ENCODE measurements around the gene SSH3.
"Not testable (repeated sequence)": the region's sequence is repeated elsewhere in the genome, so short reads cannot be mapped to it uniquely, and the experiment has no call there.

The SSH3 gene

DNA sequence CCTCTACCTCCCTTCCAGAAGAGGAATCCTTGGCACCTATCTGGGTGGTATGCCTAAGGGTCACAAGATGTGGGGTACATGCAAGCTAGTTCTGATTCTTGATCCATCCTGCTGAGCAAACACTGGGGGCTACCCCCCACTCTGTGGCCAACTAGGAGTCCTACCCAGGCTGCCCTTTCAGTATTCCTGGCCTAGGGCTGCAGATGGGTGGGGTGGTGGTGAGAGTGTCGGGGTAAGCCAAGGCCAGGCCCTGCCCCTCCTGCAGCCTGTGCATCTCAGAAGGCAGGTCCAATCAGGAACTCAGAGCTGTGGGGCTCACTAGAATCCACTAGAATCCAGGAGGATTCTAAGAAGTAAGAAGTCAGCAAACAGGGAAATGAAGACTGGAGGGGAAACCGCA lies 10.9 kb downstream of the SSH3 start:
- DNase-seq: no peak

DNA sequence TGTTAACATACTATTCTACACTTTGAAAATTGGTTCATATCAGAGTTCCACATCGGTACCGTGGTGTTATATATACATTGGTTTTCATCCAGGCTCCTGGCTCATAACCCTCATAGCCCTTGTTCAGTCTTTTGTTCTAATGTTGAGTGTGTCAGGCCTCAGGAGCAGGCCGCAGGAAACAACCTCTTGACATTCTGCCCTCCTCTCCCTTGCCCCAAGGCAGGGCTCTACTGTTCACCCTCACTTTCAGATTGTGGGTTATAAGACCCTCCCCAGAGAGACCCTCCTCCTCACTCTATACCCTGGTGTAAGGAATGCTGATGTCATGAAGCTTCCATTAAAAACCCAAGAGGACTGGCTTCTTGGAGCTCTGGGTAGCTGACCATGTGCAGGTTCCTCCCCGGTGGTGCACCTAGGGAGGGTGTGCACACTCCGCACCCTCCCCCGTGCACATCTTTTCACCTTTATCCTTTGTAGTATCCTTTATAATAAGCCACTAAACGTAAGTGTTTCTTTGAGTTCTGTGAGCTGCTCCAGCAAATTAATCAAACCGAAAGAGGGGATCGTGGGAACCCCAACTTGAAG lies 12.1 kb downstream of the SSH3 start:
- no peak for DNase-seq

GRCh38 chr11:67316882-67317204 lies 13.5 kb downstream of the SSH3 start:
- no peak for DNase-seq

GRCh38 chr11:67317205-67317887 lies 14.0 kb downstream of the SSH3 start:
- peak; percentile 97 for DNase-seq

GRCh38 chr11:67317888-67318555 lies 14.7 kb downstream of the SSH3 start:
- DNase-seq: no peak

GRCh38 chr11:67318876-67319275 lies 15.5 kb downstream of the SSH3 start:
- DNase-seq: not testable (repeated sequence)

DNA sequence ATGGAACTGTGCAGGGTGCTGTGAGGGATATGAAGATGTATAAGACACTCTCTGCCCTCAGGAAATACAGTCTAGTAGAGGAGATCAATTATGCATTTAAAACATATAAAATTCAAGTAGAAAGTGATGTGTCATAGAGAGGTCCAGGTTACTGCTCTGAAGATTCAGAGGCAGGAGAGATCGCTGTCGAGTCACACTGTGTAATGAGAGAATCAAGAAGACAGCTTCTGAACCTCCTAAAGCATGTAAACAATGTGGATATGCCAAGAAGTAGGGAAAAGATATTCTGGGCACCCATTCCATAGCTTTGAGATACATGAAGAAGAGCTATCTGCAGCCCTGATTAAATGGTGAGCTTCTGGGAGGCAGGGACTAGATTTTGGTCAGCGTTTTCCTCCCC lies 16.7 kb downstream of the SSH3 start:
- no peak for DNase-seq

DNA sequence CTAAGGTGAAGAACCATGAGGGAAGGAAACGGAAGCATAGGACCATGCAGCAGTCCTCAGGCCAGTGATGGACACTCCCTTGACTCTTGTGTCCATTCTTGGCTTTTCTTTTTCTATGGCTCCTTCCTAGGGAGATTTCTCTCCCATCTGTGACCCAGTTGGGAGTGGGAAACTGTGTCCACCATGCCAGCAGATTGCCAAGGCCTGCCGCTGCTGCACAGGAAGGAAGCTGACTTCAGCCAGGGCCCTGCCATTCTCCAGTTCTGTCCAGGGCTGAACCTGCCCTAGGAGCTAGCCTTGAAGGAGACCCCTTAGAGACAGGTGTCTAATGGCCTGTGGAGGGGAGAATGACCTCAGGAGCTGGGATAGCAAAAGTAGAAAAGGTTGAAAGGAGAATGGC lies 17.4 kb downstream of the SSH3 start:
- DNase-seq: no peak

DNA sequence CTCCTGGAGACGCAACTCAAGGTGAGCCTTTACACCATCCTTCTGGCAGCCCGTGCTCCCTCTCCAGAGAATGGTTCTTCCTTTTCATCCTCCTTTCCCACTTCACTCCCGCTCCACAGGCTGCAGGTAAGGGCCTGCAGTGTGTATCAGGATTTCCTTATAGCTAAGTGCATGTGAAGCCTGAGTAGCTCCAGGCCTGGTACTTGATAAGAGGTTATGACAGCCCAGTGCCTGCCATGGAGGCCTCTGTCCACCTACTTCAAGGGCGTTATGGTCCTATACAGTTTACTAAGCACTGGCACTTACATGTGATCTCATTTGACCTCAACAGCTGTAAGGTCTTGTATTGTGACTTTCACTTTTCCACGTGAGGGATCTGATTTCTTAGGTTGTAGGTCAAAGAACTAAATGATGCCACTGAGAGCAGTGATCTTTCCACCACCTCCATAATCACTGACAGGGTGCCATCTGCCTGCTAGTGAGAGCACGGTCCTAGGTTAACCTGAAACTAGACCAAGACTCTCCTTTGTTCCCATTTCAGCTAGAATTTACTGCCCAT lies 18.1 kb downstream of the SSH3 start:
- no peak for DNase-seq

GRCh38 chr11:67322049-67322448 lies 18.7 kb downstream of the SSH3 start:
- no peak for DNase-seq

DNA sequence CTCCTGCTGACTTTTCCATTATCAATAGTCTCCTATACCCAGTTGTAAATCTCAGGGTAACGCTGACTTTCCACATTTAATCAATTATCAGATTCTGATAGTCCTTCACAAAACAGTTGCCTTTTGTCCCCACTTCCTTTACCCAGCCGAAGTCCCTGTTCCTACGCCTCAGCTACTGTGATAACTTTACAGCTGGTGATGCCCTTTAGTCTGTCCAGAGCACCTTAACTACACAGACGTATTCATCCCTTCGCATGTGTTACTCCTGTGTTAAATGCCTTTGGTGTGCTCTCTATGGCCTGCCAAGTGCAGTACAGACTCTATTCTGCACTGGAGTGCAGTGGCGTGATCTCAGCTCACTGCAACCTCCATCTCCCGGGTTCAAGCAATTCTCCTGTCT lies 20.2 kb downstream of the SSH3 start:
- no peak for DNase-seq

DNA sequence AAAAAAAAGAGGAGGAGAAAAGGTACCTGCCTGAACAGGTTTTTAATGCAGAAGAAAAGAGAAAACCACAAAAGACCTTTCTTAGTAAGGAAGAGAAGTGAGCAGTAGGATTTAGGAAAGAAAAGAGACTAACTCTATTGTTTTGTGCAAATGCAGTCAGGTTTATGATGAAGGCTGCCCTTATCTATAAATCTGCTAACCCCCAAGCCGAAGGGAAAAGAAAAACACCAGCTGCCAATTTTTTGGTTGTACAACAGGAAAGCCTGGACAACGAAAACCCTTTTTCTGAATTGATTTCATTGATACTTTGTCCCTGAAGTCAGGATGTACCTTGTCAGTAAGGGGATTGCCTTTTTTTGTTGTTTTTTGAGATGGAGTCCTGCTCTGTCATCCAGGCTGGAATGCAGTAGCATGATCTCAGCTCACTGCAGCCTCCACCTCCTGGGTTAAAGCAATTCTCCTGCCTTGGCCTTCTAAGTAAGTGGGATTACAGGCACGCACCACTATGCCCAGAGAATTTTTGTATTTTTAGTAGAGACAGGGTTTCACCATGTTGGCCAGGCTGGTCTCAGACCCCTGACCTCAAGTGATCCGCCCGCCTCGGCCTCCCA lies 28.9 kb downstream of the SSH3 start:
- no peak for DNase-seq

DNA sequence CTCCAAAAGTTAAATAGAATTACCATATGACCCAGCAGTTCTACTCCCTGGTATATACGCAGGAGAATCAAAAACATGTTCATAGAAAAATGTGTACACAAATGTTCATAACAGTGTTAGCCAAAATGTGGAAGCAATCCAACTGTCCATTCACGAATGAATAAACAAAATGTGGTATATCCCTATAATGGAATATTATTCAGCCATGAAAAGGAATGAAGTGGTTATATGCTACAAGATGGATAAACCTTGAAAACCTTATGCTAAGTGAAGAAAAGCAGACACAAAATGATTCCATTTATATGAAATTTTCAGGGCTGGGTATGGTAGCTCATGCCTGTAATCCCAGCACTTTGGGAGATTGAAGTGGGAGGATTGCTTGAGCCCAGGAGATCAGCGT lies 33.9 kb downstream of the SSH3 start:
- no peak for DNase-seq

GRCh38 chr11:67344264-67344663 lies 40.9 kb downstream of the SSH3 start:
- DNase-seq: no peak

GRCh38 chr11:67345247-67345919 lies 42.1 kb downstream of the SSH3 start:
- DNase-seq: no peak

DNA sequence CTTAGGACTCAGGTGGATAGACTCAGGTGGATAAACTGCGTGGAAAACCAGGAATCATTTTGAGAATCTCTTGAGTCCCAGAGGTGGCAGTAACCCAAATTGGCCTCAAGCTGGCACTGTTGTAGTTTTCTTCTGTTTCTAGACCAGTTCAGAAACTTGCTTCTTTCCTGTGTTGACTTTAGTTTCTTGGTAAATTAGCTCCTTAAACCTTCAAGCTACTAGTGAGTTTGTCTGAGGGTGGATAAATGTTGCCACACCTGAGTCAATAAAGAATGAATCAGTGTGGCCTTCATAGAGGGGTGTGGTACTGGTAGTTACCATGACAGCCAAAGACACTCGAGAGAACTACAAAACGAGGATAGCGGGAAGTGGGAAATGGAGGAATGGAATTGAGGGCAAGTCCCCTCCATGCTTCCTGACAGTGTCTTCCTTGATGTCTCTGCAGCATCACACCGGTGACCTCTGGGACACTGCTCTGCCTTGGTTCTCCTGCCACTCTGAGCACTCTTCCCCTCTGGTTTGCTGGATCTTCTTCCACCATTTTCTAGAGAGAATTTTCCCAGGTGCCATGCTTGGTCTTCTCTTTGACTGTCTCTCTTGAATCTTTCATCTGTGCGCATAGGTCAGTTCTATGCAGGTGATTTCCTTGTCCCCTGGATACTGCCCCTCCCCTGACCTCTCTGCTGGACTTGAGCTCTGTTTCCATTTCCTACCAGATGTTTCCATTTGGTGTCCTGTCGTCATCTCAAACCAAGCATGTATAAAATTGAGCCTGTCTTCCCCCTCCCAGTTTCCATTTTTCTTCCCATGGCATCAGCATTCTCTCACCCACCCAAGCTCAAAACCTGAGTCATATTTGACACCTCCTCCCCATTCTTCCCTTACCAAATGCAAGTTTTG lies 42.8 kb downstream of the SSH3 start:
- no peak for DNase-seq

DNA sequence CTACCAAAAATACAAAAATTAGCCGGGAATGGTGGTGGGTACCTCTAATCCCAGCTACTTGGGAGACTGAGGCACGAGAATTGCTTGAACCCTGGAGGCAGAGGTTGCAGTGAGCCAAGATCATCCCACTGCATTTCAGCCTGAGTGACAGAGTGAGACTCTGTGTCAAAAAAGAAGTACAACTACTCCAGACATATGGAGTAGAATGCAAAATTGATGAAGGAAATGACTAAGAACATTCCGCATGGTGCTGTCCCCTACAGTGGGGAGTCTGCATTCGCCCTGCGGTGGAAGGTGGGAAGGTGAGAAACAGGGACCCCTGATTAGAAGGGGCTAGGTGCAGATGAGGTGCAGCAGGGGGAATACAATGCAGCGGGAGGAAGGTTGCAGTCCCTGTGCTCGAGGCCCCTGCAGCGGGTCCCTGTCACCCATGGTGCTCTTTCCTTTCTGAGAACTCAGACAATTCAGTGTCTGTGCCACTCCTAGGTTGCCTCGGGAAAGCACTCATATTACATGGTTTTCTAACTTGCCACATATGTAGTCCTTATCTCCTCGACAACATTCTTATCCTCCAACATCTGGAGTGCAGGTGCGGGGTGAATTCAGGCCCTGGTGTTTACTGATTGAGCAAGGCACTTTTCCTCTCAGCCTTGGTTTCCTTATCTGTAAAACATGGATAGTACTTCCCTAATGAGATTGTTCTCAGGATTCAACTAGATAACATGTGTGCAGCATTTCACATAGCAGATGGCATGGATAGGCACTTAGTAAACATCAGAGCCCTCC lies 44.8 kb downstream of the SSH3 start:
- no peak for DNase-seq

DNA sequence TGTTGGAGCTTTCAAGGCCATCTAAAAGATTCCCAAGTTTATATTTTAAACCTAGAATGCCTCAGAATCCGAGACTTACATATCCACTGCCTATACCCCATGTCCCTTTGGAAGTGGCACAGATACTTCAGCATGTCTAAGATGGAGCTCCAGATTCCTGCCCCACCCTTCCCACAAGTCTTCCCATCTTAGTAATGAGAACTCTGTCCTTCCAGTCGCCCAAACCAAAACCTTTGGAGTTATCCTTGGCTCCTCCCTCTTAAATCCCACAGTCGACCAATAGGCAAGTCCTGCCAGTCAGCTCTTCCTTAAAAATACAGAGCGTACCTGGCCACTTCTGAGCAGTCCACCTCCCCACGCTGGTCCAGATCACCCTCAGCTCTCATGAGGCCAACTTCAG lies 45.7 kb downstream of the SSH3 start:
- no peak for DNase-seq

GRCh38 chr11:67349457-67349856 lies 46.1 kb downstream of the SSH3 start:
- no peak for DNase-seq

DNA sequence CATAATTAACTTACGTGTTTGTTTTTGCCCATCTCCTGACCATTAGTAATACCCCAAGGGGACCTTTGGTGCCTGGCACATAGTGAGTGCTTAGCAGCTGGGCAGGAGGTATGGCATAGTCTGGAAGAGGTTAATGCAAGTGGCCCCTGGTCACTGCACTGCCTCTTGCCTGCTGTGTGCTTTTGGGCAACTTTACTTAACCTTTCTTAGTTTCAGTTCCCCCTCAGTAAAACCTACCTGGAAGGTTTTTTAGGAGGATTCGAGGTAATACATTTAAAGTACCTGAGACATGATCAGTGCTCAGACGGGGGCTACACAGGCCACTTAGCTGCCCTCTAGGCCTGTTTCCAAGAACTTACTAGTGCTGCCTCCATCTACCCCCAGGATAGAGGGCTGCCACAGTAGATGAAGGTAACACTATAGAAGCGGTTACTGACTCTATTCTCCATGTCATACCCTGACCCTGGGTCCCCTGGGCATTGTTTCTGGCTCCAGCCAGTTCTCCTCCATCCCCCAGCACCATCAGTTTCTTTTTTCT lies 46.7 kb downstream of the SSH3 start:
- DNase-seq: no peak
